B cell (primary cell): ENCODE results near the gene SART3. TPM values are rescaled to one million over a fixed set of nuclear protein-coding genes. Genes with fewer than 3 reads are reported as not detected.

Experiments
- ATAC-seq: fragments of 200-7000 bp; cut with Tn5 transposase; one replicate; pipeline ENCODE4 v1.10.0; 2021; ENCODE audit warnings: low read depth, mild to moderate bottlenecking, moderate number of reproducible peaks, moderate library complexity
- CTCF ChIA-PET: fragments of 350-600 bp; sonication (Branson Sonifier 250); formaldehyde crosslinking; loops from one replicate; lab custom pipeline; 2021; ENCODE audit warnings: antibody characterized with exemption, inconsistent platforms; lab: Charles Lee
- POLR2A ChIA-PET: fragments of 350-600 bp; sonication (Branson Sonifier 250); formaldehyde crosslinking; loops from one replicate; lab custom pipeline; 2021; ENCODE audit warnings: antibody characterized with exemption; lab: Charles Lee
- DNase-seq: peaks from one replicate; pipeline ENCODE4 v3.0.0; 2013
- H2AFZ ChIP-seq: 2 replicates; pipeline ENCODE4 v1.6.1; 2012; ENCODE audit warnings: mild to moderate bottlenecking, low read depth, low read length; ENCODE audit not compliant: insufficient read depth, poor library complexity, severe bottlenecking
- H3K27ac ChIP-seq, 2 donors: 1 replicate in 1 of 2; 2 replicates in 1 of 2; pipeline ENCODE4 v1.5.1; 2012 to 2013; ENCODE audit warnings: low read length in 2 of 2, mild to moderate bottlenecking in 2 of 2, moderate library complexity in 1 of 2
- H3K27me3 ChIP-seq, 4 experiments: fragments of 200-600 bp in 1 of 4; sonication (generic) in 1 of 4; replicated peaks in 1 of 4; 1 replicate in 2 of 4; 2 replicates in 2 of 4; pipeline versions ENCODE4 v1.6.1 to v1.7.0; 2013 to 2016; ENCODE audit warnings: low read length in 3 of 4, mild to moderate bottlenecking in 2 of 4, mixed read lengths in 1 of 4, moderate library complexity in 1 of 4; ENCODE audit not compliant: insufficient read depth in 4 of 4, control insufficient read depth in 3 of 4; ENCODE audit errors: control extremely low read depth in 1 of 4
- H3K36me3 ChIP-seq, 2 experiments: replicated peaks in 1 of 2; 1 replicate in 1 of 2; 2 replicates in 1 of 2; pipeline versions ENCODE4 v1.6.1 to v1.7.1; 2013; ENCODE audit warnings: low read length in 1 of 2; ENCODE audit not compliant: insufficient read depth in 2 of 2, control insufficient read depth in 1 of 2; ENCODE audit errors: control extremely low read depth in 1 of 2, extremely low read depth in 1 of 2
- H3K4me1 ChIP-seq, 2 donors: fragments of 200-600 bp in 1 of 2; sonication (generic) in 1 of 2; 1 replicate in 1 of 2; 2 replicates in 1 of 2; pipeline versions ENCODE4 v1.5.1 to v1.6.1; 2013 to 2017; ENCODE audit warnings: low read length in 2 of 2; ENCODE audit not compliant: control insufficient read depth in 2 of 2, insufficient read depth in 2 of 2
- H3K4me2 ChIP-seq: replicated peaks from 2 replicates; pipeline ENCODE3; 2012; ENCODE audit warnings: mild to moderate bottlenecking, low read depth, low read length; ENCODE audit not compliant: poor library complexity, severe bottlenecking
- H3K4me3 ChIP-seq, 5 experiments: fragments of 200-600 bp in 1 of 5; sonication (generic) in 1 of 5; 1 replicate in 3 of 5; 2 replicates in 2 of 5; pipeline versions ENCODE4 v1.5.1 to v1.7.0; 2011 to 2016; ENCODE audit warnings: low read length in 4 of 5, mild to moderate bottlenecking in 4 of 5, low read depth in 2 of 5, control low read depth in 1 of 5, moderate library complexity in 1 of 5; ENCODE audit not compliant: insufficient read depth in 1 of 5; ENCODE audit errors: control extremely low read depth in 1 of 5, extremely low read depth in 1 of 5
- H3K79me2 ChIP-seq: fragments of 200-600 bp; sonication (generic); one replicate; pipeline ENCODE4 v1.6.0; 2016; ENCODE audit warnings: low read length; ENCODE audit not compliant: control insufficient read depth, insufficient read depth
- H3K9ac ChIP-seq: fragments of 200-600 bp; sonication (generic); 2 replicates; pipeline ENCODE4 v1.6.1; 2017; ENCODE audit warnings: mild to moderate bottlenecking, low read length, moderate library complexity
- H3K9me3 ChIP-seq, 3 donors: one replicate each; pipeline versions ENCODE4 v1.6.1 to v1.7.1; 2013; ENCODE audit warnings: low read length in 2 of 3; ENCODE audit not compliant: control insufficient read depth in 2 of 3, insufficient read depth in 1 of 3; ENCODE audit errors: control extremely low read depth in 1 of 3
- H4K20me1 ChIP-seq: 2 replicates; pipeline ENCODE4 v1.6.0; 2012; ENCODE audit warnings: mild to moderate bottlenecking, low read length; ENCODE audit not compliant: insufficient read depth, control insufficient read depth, poor library complexity, severe bottlenecking
- H3K27ac Mint-ChIP-seq: one replicate; pipeline ENCODE4 v1.8.0; 2021; ENCODE audit warnings: mixed read lengths
- H3K27me3 Mint-ChIP-seq: one replicate; pipeline ENCODE4 v1.8.0; 2021; ENCODE audit warnings: mixed read lengths
- H3K4me1 Mint-ChIP-seq: one replicate; pipeline ENCODE4 v1.8.0; 2021; ENCODE audit warnings: mixed read lengths
- H3K4me3 Mint-ChIP-seq: one replicate; pipeline ENCODE4 v1.8.0; 2021; ENCODE audit warnings: mixed read lengths
- H3K9me3 Mint-ChIP-seq: one replicate; pipeline ENCODE4 v1.8.0; 2022; ENCODE audit warnings: mixed read lengths; ENCODE audit not compliant: insufficient read depth
- EZH2 ChIP-seq: IDR thresholded peaks from 2 replicates; pipeline ENCODE4 v1.6.1; 2012; ENCODE audit warnings: borderline replicate concordance, low read depth, mild to moderate bottlenecking, moderate library complexity, low read length; ENCODE audit not compliant: insufficient read depth, poor library complexity, severe bottlenecking
- WGBS: methylation state at CpG from one replicate; pipeline ENCODE4 v1.1.5; 2013; ENCODE audit warnings: missing lambda C conversion rate; ENCODE audit not compliant: insufficient coverage; 5-methylcytosine and 5-hydroxymethylcytosine counted together
- intact Hi-C: fragments of 100-400 bp; cut with micrococcal nuclease; formaldehyde crosslinking; loops from one replicate; pipeline ENCODE4 v1.10.0; 2022
- polyA plus RNA-seq: library from polyadenylated mRNA; depleted of rRNA; stranded (reverse); fragments of >200 nt; gene quantifications from 2 replicates; pipeline ENCODE4 v1.2.3, GENCODE V29; 2012
- total RNA-seq, 2 donors: library from RNA; stranded (reverse); fragments of 120-200 nt in 1 of 2; gene quantifications; 1 replicate in 1 of 2; 2 replicates in 1 of 2; pipeline versions ENCODE4 v1.2.3 to v1.2.4, GENCODE V29; 2013 to 2022
- TF ChIP-seq, protein P1 (sequence below): fragments of 200-600 bp; IDR thresholded peaks from one replicate; pipeline ENCODE4 v1.8.0; 2022; ENCODE audit warnings: antibody characterized with exemption, mild to moderate bottlenecking

The SART3 gene
- total and polyA plus RNA-seq, 2 donors (not counting 1 experiment from before 2014, with no cell fraction given), result 24.1 to 131 TPM

DNA sequence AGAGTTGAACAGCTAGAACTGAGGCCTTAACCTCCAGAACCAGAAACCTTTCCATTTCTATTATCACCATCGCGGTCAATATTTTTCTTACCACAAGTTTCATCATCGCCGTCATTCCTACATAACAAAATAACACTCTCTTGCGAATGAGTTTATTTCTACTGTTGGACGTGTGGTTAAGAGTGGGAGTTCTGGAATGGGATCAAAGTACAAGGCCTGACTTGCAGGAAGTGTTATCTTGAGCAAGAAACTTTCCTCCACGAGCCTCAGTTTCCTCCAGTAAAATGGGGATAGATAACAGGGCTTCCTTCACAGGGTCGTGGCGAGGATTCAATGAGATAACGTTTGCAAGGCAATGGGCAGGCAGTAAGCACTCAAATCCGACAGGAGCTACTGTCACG, 652 bp downstream of the SART3 start:
- Histone ChIP-seq H3K36me3 (peaks cover 10 to 32% of the 10 kb centered on the region in 2 experiments), H3K27me3 (no peaks in the 10 kb centered on the region), H3K4me2 (peak overlapping the region; percentile 94), H3K9me3 (no peaks in the 10 kb centered on the region), H2AFZ (peak overlapping the region; percentile 95), H4K20me1 (peaks cover 49% of the 10 kb centered on the region), H3K4me3 (peak overlapping the region; percentile 84 to 99 (median 98)), H3K4me1 (peaks cover 39 to 47% of the 10 kb centered on the region in 2 donors), H3K27ac (peak overlapping the region; percentile 92 to 97), H3K9ac (peak overlapping the region; percentile 89), H3K79me2 (peaks cover 81% of the 10 kb centered on the region)
- intact Hi-C loops, result loop anchor here (1.0 to 5.0 kb wide), 2 partner anchors 19 to 1152 kb away; partner anchors contain the start of gene FAM222A
- no peaks in the 10 kb centered on the region for H3K27me3 Mint-ChIP-seq
- no peak for TF ChIP-seq EZH2
- TF ChIP-seq, protein P1, sequence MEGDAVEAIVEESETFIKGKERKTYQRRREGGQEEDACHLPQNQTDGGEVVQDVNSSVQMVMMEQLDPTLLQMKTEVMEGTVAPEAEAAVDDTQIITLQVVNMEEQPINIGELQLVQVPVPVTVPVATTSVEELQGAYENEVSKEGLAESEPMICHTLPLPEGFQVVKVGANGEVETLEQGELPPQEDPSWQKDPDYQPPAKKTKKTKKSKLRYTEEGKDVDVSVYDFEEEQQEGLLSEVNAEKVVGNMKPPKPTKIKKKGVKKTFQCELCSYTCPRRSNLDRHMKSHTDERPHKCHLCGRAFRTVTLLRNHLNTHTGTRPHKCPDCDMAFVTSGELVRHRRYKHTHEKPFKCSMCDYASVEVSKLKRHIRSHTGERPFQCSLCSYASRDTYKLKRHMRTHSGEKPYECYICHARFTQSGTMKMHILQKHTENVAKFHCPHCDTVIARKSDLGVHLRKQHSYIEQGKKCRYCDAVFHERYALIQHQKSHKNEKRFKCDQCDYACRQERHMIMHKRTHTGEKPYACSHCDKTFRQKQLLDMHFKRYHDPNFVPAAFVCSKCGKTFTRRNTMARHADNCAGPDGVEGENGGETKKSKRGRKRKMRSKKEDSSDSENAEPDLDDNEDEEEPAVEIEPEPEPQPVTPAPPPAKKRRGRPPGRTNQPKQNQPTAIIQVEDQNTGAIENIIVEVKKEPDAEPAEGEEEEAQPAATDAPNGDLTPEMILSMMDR, result no peak
- peaks cover 69% of the 10 kb centered on the region for H3K4me1 Mint-ChIP-seq
- CTCF ChIA-PET, result interaction anchor here (0.7 to 19.8 kb wide), 6 partner anchors 10 to 243 kb away, joined by 3 to 424 read pairs (median 89); partner anchors contain the start of gene SELPLG
- 0% methylated on average over 7 of the region's 12 CpGs for WGBS
- no peaks in the 10 kb centered on the region for H3K9me3 Mint-ChIP-seq
- POLR2A ChIA-PET, result interaction anchor here (1.0 to 3.2 kb wide), 4 partner anchors 57 to 80 kb away, joined by 3 to 51 read pairs (median 5); partner anchors contain the start of gene SELPLG
- peak overlapping the region; percentile 100 for H3K27ac Mint-ChIP-seq
- ATAC-seq (no peak), DNase-seq (no peak)
- peak overlapping the region; percentile 100 for H3K4me3 Mint-ChIP-seq

DNA sequence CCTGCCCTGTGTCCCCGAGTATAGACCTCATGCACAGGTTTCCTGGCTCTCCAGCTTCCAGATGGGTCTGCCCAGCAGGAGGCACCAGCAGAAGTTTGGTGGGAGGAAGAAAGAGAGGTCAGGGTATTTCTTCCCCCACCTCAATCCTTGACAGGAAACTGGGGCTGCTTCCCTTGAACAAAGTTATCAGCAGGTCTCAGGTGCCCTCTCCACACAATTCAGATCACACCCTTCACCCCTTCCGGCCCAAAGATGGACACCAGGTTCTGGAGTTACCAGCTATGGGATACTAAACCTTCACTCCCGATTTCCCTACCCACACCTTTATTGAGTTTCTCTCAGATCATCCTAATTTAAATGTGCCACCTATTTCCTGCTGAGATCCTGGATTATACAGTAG, 1.2 kb downstream of the SART3 start:
- peaks cover 55% of the 10 kb centered on the region for H4K20me1 ChIP-seq
- no peak overlapping the region for H3K27ac ChIP-seq
- H3K36me3 ChIP-seq, result peaks cover 6 to 28% of the 10 kb centered on the region in 2 experiments
- TF ChIP-seq EZH2, result no peak
- TF ChIP-seq, protein P1, result no peak
- Mint-ChIP-seq H3K4me1 (peaks cover 68% of the 10 kb centered on the region), H3K27ac (peak overlapping the region; percentile 100), H3K27me3 (no peaks in the 10 kb centered on the region), H3K4me3 (peak overlapping the region; percentile 100), H3K9me3 (no peaks in the 10 kb centered on the region)
- WGBS, result 68% methylated on average over 2 of the region's 3 CpGs
- intact Hi-C loops, result loop anchor here (1.0 to 5.0 kb wide), 2 partner anchors 18 to 1153 kb away; partner anchors contain the start of gene FAM222A
- no peaks in the 10 kb centered on the region for H3K9me3 ChIP-seq
- ATAC-seq (no peak), DNase-seq (no peak)
- ChIA-PET POLR2A (interaction anchor here (0.7 to 2.0 kb wide), 3 partner anchors 45 to 170 kb away, joined by 4 to 6 read pairs (median 6); partner anchors contain the start of gene FICD), CTCF (interaction anchor here (0.7 to 19.8 kb wide), 4 partner anchors 23 to 822 kb away, joined by 3 to 424 read pairs (median 4); no protein-coding TSS in a partner anchor)
- H3K4me3 ChIP-seq, result peak overlapping the region in 4 of 5 experiments; percentile 84 to 99 (median 94)
- no peaks in the 10 kb centered on the region for H3K27me3 ChIP-seq
- peak overlapping the region; percentile 94 for H3K4me2 ChIP-seq
- no peak overlapping the region for H2AFZ ChIP-seq
- peaks cover 39 to 47% of the 10 kb centered on the region in 2 donors for H3K4me1 ChIP-seq
- peaks cover 86% of the 10 kb centered on the region for H3K79me2 ChIP-seq
- peak overlapping the region; percentile 89 for H3K9ac ChIP-seq
